H9 (cell line): ENCODE results near the gene CENPC. TPM values are rescaled to one million over a fixed set of nuclear protein-coding genes. Genes with fewer than 3 reads are reported as not detected.

Experiments
- DNase-seq: peaks from one replicate; pipeline ENCODE4 v3.0.0-alpha.2; 2017
- H2AFZ ChIP-seq: one replicate; pipeline ENCODE4 v1.6.1; 2013; ENCODE audit warnings: mild to moderate bottlenecking, low read length, control low read depth, moderate library complexity
- H2AK5ac ChIP-seq: 2 replicates; pipeline ENCODE4 v1.6.1; 2013; ENCODE audit warnings: low read length, control low read depth, mixed read lengths; ENCODE audit not compliant: insufficient read length
- H2BK120ac ChIP-seq: one replicate; pipeline ENCODE4 v1.6.1; 2013; ENCODE audit warnings: low read depth, mild to moderate bottlenecking, low read length, control low read depth, inconsistent platforms; ENCODE audit not compliant: poor library complexity, severe bottlenecking
- H2BK12ac ChIP-seq: 2 replicates; pipeline ENCODE4 v1.6.1; 2013; ENCODE audit warnings: low read length, control low read depth, mixed read lengths, low read depth; ENCODE audit not compliant: insufficient read length
- H2BK15ac ChIP-seq: 2 replicates; pipeline ENCODE4 v1.6.1; 2013; ENCODE audit warnings: low read depth, low read length, control low read depth
- H2BK20ac ChIP-seq: one replicate; pipeline ENCODE4 v1.6.1; 2013; ENCODE audit warnings: low read depth, mild to moderate bottlenecking, low read length, control low read depth, inconsistent platforms; ENCODE audit not compliant: poor library complexity, severe bottlenecking
- H2BK5ac ChIP-seq: 2 replicates; pipeline ENCODE4 v1.6.1; 2013; ENCODE audit warnings: low read length, control low read depth, mixed read lengths; ENCODE audit not compliant: insufficient read length
- H3K14ac ChIP-seq: 2 replicates; pipeline ENCODE4 v1.6.1; 2013; ENCODE audit warnings: low read length, control low read depth; ENCODE audit not compliant: insufficient read depth
- H3K18ac ChIP-seq: 2 replicates; pipeline ENCODE4 v1.6.1; 2013; ENCODE audit warnings: low read depth, mild to moderate bottlenecking, mixed read lengths, low read length, control low read depth; ENCODE audit not compliant: insufficient read length
- H3K23ac ChIP-seq: 2 replicates; pipeline ENCODE4 v1.6.1; 2013; ENCODE audit warnings: low read length, control low read depth, mixed read lengths, low read depth; ENCODE audit not compliant: insufficient read length
- H3K23me2 ChIP-seq: 2 replicates; pipeline ENCODE4 v1.6.1; 2013; ENCODE audit warnings: low read depth, mild to moderate bottlenecking, mixed read lengths, low read length, control low read depth; ENCODE audit not compliant: insufficient read length, poor library complexity, severe bottlenecking
- H3K27ac ChIP-seq: 2 replicates; pipeline ENCODE4 v1.5.1; 2013; ENCODE audit warnings: low read length, control low read depth, mixed read lengths, low read depth; ENCODE audit not compliant: insufficient read length
- H3K27me3 ChIP-seq: 2 replicates; pipeline ENCODE4 v1.6.1; 2013; ENCODE audit warnings: low read length, control low read depth, inconsistent platforms; ENCODE audit not compliant: insufficient read depth
- H3K4ac ChIP-seq: 2 replicates; pipeline ENCODE4 v1.6.1; 2013; ENCODE audit warnings: low read depth, mild to moderate bottlenecking, control low read depth, inconsistent platforms, low read length, moderate library complexity
- H3K4me1 ChIP-seq: 2 replicates; pipeline ENCODE4 v1.6.1; 2013; ENCODE audit warnings: low read length, control low read depth, inconsistent platforms; ENCODE audit not compliant: insufficient read depth
- H3K4me2 ChIP-seq: 2 replicates; pipeline ENCODE4 v1.6.1; 2013; ENCODE audit warnings: low read length, control low read depth, mixed read lengths; ENCODE audit not compliant: insufficient read length, insufficient read depth
- H3K56ac ChIP-seq: 2 replicates; pipeline ENCODE4 v1.6.1; 2013; ENCODE audit warnings: low read depth, mild to moderate bottlenecking, mixed read lengths, low read length, control low read depth; ENCODE audit not compliant: insufficient read length
- H3K79me1 ChIP-seq: 2 replicates; pipeline ENCODE4 v1.6.1; 2013; ENCODE audit warnings: low read depth, mild to moderate bottlenecking, moderate library complexity, low read length, control low read depth, inconsistent platforms; ENCODE audit not compliant: insufficient read depth, poor library complexity, severe bottlenecking
- H3K79me2 ChIP-seq: 2 replicates; pipeline ENCODE4 v1.6.1; 2013; ENCODE audit warnings: low read length, control low read depth, inconsistent platforms; ENCODE audit not compliant: insufficient read depth
- H3K9ac ChIP-seq: 2 replicates; pipeline ENCODE4 v1.6.1; 2013; ENCODE audit warnings: low read length, control low read depth, mixed read lengths; ENCODE audit not compliant: insufficient read length; ENCODE audit errors: extremely low read depth
- H3K9me3 ChIP-seq: one replicate; pipeline ENCODE4 v1.6.1; 2013; ENCODE audit warnings: low read depth, low read length, inconsistent platforms; ENCODE audit not compliant: control insufficient read depth
- H3T11ph ChIP-seq: one replicate; pipeline ENCODE4 v1.6.1; 2013; ENCODE audit warnings: mild to moderate bottlenecking, low read length, control low read depth, inconsistent platforms
- H4K20me1 ChIP-seq: one replicate; pipeline ENCODE4 v1.6.1; 2013; ENCODE audit not compliant: control insufficient read depth, insufficient read length, insufficient read depth
- H4K5ac ChIP-seq: 2 replicates; pipeline ENCODE4 v1.6.1; 2013; ENCODE audit warnings: low read depth, mild to moderate bottlenecking, mixed read lengths, low read length, control low read depth; ENCODE audit not compliant: insufficient read length
- H4K8ac ChIP-seq: replicated peaks from 2 replicates; pipeline ENCODE4 v1.6.1; 2013; ENCODE audit warnings: low read length, control low read depth, mixed read lengths, low read depth; ENCODE audit not compliant: insufficient read length
- H4K91ac ChIP-seq: 2 replicates; pipeline ENCODE4 v1.6.1; 2013; ENCODE audit warnings: low read depth, mild to moderate bottlenecking, moderate library complexity, mixed read lengths, low read length, control low read depth; ENCODE audit not compliant: insufficient read length
- H3K27ac Mint-ChIP-seq, 3 experiments: 2 replicates in 2 of 3; 3 replicates in 1 of 3; pipeline ENCODE4 v1.8.0; 2020 to 2021; ENCODE audit warnings: mixed read lengths in 3 of 3, mild to moderate bottlenecking in 1 of 3, moderate library complexity in 1 of 3
- H3K27me3 Mint-ChIP-seq: 2 replicates; pipeline ENCODE4 v1.8.0; 2021; ENCODE audit warnings: low read depth, mild to moderate bottlenecking, moderate library complexity, mixed read lengths
- H3K36me3 Mint-ChIP-seq, 3 experiments: 2 replicates in 2 of 3; 3 replicates in 1 of 3; pipeline ENCODE4 v1.8.0; 2020 to 2021; ENCODE audit warnings: low read depth in 3 of 3, mixed read lengths in 3 of 3; ENCODE audit not compliant: insufficient read depth in 1 of 3
- H3K4me1 Mint-ChIP-seq, 2 experiments: 2 replicates each; pipeline ENCODE4 v1.8.0; 2020; ENCODE audit warnings: mixed read lengths in 2 of 2
- H3K4me3 Mint-ChIP-seq, 2 experiments: 2 replicates in 1 of 2; 3 replicates in 1 of 2; pipeline ENCODE4 v1.8.0; 2020 to 2021; ENCODE audit warnings: mild to moderate bottlenecking in 2 of 2, mixed read lengths in 2 of 2, moderate library complexity in 1 of 2
- H3K9me3 Mint-ChIP-seq, 2 experiments: 2 replicates in 1 of 2; 3 replicates in 1 of 2; pipeline ENCODE4 v1.8.0; 2020; ENCODE audit warnings: mild to moderate bottlenecking in 2 of 2, mixed read lengths in 2 of 2, moderate library complexity in 1 of 2
- CTCF ChIP-seq: fragments of 200-600 bp; sonication (generic); conservative IDR thresholded peaks from 3 replicates; pipeline ENCODE4 v1.8.0; 2021; ENCODE audit warnings: antibody characterized with exemption, mild to moderate bottlenecking
- WGBS: extraction: QIAGEN DNeasy Blood & Tissue Kit; methylation state at CpG from one replicate; pipeline ENCODE4 v1.1.7; 2013; ENCODE audit warnings: missing lambda C conversion rate, low lambda C conversion rate, mixed read lengths; ENCODE audit not compliant: insufficient read length; ENCODE audit errors: extremely low coverage; 5-methylcytosine and 5-hydroxymethylcytosine counted together
- total RNA-seq: library from RNA; stranded (reverse); gene quantifications from 2 replicates; pipeline ENCODE4 v1.2.1, GENCODE V29; 2021

CENPC gene
- total RNA-seq, 1 experiment from 2014 or later, result 18.8 TPM

DNA sequence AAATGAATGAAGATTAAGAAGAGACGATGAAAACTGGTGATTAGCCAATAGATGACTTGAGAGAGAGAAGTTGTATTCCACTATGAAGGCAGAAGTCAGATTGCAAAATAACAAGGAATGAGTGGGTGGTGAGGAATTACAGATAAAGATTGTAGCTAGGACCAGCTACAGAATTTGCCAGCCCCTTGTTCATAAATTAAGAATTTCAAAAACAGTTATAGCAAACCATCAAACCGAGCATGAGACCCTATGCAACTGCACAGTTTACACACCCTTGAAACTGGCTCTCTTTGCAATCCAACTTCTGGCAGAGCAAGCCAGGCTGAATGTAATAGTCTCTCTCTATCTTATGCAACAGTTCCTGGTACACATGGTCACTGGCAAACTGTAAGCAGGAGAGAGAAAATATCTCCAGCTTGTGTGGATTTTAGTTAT, 48.5 kb upstream of the CENPC start:
- no peak overlapping the region for H3K23ac ChIP-seq
- Mint-ChIP-seq H3K4me3 (no peak overlapping the region), H3K9me3 (peaks cover 25 to 28% of the 10 kb centered on the region in 2 experiments), H3K4me1 (peaks cover 3 to 4% of the 10 kb centered on the region in 2 experiments; a peak in 3 of 4 replicates), H3K27me3 (no peaks in the 10 kb centered on the region; the same call in 1 of the 2 replicates), H3K27ac (no peak overlapping the region), H3K36me3 (peaks cover 18 to 27% (median 22%) of the 10 kb centered on the region in 3 experiments)
- no peak overlapping the region for H3K4me2 ChIP-seq
- H2BK5ac ChIP-seq, result no peak overlapping the region
- no peak overlapping the region for H3K18ac ChIP-seq
- no peak overlapping the region for H4K5ac ChIP-seq
- H2BK15ac ChIP-seq, result no peak overlapping the region
- no CpG with 5 or more reads among the region's 2 CpGs for WGBS
- no peaks in the 10 kb centered on the region for H3K79me2 ChIP-seq
- H2AK5ac ChIP-seq, result no peak overlapping the region
- no peak for TF ChIP-seq CTCF
- no peak overlapping the region for H4K8ac ChIP-seq
- H4K20me1 ChIP-seq, result no peaks in the 10 kb centered on the region
- H4K91ac ChIP-seq, result no peak overlapping the region
- H3K4me1 ChIP-seq, result no peaks in the 10 kb centered on the region
- H3K56ac ChIP-seq, result no peak overlapping the region
- no peaks in the 10 kb centered on the region for H3K23me2 ChIP-seq
- H2BK12ac ChIP-seq, result no peak overlapping the region
- H3K9me3 ChIP-seq, result no peaks in the 10 kb centered on the region
- H3K27ac ChIP-seq, result no peak overlapping the region
- no peak overlapping the region for H2BK120ac ChIP-seq
- H3K79me1 ChIP-seq, result no peaks in the 10 kb centered on the region
- no peak overlapping the region for H3K14ac ChIP-seq
- H2AFZ ChIP-seq, result no peak overlapping the region
- H3K9ac ChIP-seq, result no peak overlapping the region
- no peak overlapping the region for H3T11ph ChIP-seq
- no peak overlapping the region for H2BK20ac ChIP-seq
- H3K4ac ChIP-seq, result no peak overlapping the region
- no peak for DNase-seq
- H3K27me3 ChIP-seq, result no peaks in the 10 kb centered on the region
